Hepatocyte (in vitro differentiated cells): ENCODE results near the gene ANKRD2. TPM values are rescaled to one million over a fixed set of nuclear protein-coding genes. Genes with fewer than 3 reads are reported as not detected.

ENCODE experiments used
- DNase-seq: peaks from one replicate; pipeline ENCODE4 v3.0.0-alpha.2; 2016; ENCODE audit warnings: low spot score
- H2AFZ ChIP-seq: fragments of 200-600 bp; sonication (generic); 2 replicates; pipeline ENCODE4 v1.6.0; 2016; ENCODE audit warnings: antibody characterized with exemption, mild to moderate bottlenecking
- H3K27ac ChIP-seq: fragments of 200-600 bp; sonication (generic); 2 replicates; pipeline ENCODE4 v1.5.1; 2016; ENCODE audit warnings: mild to moderate bottlenecking
- H3K27me3 ChIP-seq: fragments of 200-600 bp; sonication (generic); 2 replicates; pipeline ENCODE4 v1.6.1; 2016
- H3K36me3 ChIP-seq: fragments of 200-600 bp; sonication (generic); replicated peaks from 2 replicates; pipeline ENCODE4 v1.5.1; 2016; ENCODE audit warnings: low read depth; ENCODE audit not compliant: insufficient read depth
- H3K4me1 ChIP-seq: fragments of 200-600 bp; sonication (generic); 2 replicates; pipeline ENCODE4 v1.5.1; 2016; ENCODE audit warnings: mild to moderate bottlenecking, moderate library complexity; ENCODE audit not compliant: insufficient read depth
- H3K4me2 ChIP-seq: fragments of 200-600 bp; sonication (generic); 2 replicates; pipeline ENCODE4 v1.6.0; 2016
- H3K4me3 ChIP-seq: fragments of 200-600 bp; sonication (generic); 2 replicates; pipeline ENCODE4 v1.5.1; 2016; ENCODE audit warnings: mild to moderate bottlenecking
- H3K79me2 ChIP-seq: fragments of 200-600 bp; sonication (generic); 2 replicates; pipeline ENCODE4 v1.6.0; 2017; ENCODE audit warnings: mild to moderate bottlenecking
- H3K9me2 ChIP-seq: fragments of 200-600 bp; sonication (generic); replicated peaks from 2 replicates; pipeline ENCODE4 v1.6.0; 2017; ENCODE audit warnings: mild to moderate bottlenecking; ENCODE audit not compliant: insufficient read depth
- H3K9me3 ChIP-seq: fragments of 200-600 bp; sonication (generic); 2 replicates; pipeline ENCODE4 v1.5.1; 2016; ENCODE audit warnings: low read depth, mild to moderate bottlenecking
- H4K20me1 ChIP-seq: fragments of 200-600 bp; sonication (generic); 2 replicates; pipeline ENCODE4 v1.6.0; 2016; ENCODE audit warnings: mild to moderate bottlenecking; ENCODE audit not compliant: insufficient read depth, poor library complexity, severe bottlenecking
- CTCF ChIP-seq: fragments of 200-600 bp; sonication (generic); IDR thresholded peaks from 2 replicates; pipeline ENCODE4 v1.5.1; 2016; ENCODE audit warnings: antibody characterized with exemption, mild to moderate bottlenecking; ENCODE audit not compliant: poor library complexity
- EZH2 ChIP-seq: fragments of 200-600 bp; sonication (generic); IDR thresholded peaks from 2 replicates; pipeline ENCODE4 v1.6.1; 2016; ENCODE audit warnings: antibody characterized with exemption, mild to moderate bottlenecking, borderline replicate concordance
- EZH2phosphoT487 ChIP-seq: fragments of 200-600 bp; sonication (generic); IDR thresholded peaks from one replicate; pipeline ENCODE4 v1.6.1; 2018; ENCODE audit warnings: antibody characterized with exemption, mild to moderate bottlenecking, low read depth, moderate library complexity; ENCODE audit not compliant: unreplicated experiment, severe bottlenecking
- WGBS: methylation state at CpG from one replicate; pipeline ENCODE4 v1.1.6; 2016; ENCODE audit warnings: low lambda C conversion rate; ENCODE audit errors: missing lambda C conversion rate; 5-methylcytosine and 5-hydroxymethylcytosine counted together
- polyA plus RNA-seq: library from polyadenylated mRNA; unstranded; fragments of >200 nt; fragmentation: Nextera tagmentation; extraction: Ambion mirVana; gene quantifications from 2 replicates; pipeline ENCODE4 v1.2.1, GENCODE V29; 2016
- total RNA-seq: library from RNA; depleted of rRNA; stranded (reverse); fragments of >200 nt; gene quantifications from 2 replicates; pipeline ENCODE4 v1.2.3, GENCODE V29; 2014

ANKRD2 gene
- total and polyA plus RNA-seq, 2 experiments from 2014 or later = not detected

DNA sequence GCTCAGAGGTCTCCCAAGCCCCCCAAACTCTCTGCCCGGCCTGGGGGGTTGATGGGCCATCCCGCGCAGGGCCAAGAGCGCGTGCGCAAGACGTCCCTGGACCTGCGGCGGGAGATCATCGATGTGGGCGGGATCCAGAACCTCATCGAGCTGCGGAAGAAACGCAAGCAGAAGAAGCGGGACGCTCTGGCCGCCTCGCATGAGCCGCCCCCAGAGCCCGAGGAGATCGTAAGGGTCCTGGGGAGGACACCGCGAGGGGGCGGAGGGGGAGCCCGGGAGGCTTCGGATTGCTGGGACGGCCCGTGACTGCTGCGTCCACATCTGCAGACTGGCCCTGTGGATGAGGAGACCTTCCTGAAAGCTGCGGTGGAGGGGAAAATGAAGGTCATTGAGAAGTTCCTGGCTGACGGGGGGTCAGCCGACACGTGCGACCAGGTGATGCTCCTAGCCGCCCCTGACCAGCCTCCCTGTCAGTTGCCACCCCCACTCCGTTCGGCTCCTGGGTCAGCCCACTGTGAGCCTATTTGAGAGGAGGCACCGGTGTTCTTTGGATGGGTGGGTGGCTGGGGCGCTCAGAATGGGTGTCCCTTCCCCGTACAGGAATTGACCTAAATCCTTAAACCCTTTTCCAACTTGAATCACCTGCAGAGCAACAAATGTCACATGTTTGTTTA lies 5.7 kb downstream of the ANKRD2 start:
- Histone ChIP-seq H2AFZ (no peak overlapping the region), H3K4me2 (no peak overlapping the region)
- TF ChIP-seq CTCF (no peak), EZH2phosphoT487 (no peak), EZH2 (no peak)

GRCh38 chr10:97580421-97581367 lies 8.1 kb downstream of the ANKRD2 start:
- H3K27me3 ChIP-seq = no peaks in the 10 kb centered on the region
- no peak overlapping the region for H3K4me2 ChIP-seq
- no peak overlapping the region for H2AFZ ChIP-seq
- no peak for DNase-seq
- no peaks in the 10 kb centered on the region for H3K36me3 ChIP-seq
- TF ChIP-seq EZH2phosphoT487 (no peak), EZH2 (no peak), CTCF (no peak)
- H3K27ac ChIP-seq = no peak overlapping the region
- 82% methylated on average over 9 of the region's 9 CpGs for WGBS
- no peak overlapping the region for H3K4me3 ChIP-seq
- H3K9me3 ChIP-seq = no peaks in the 10 kb centered on the region
- no peaks in the 10 kb centered on the region for H3K79me2 ChIP-seq
- no peaks in the 10 kb centered on the region for H3K9me2 ChIP-seq
- peaks cover 4% of the 10 kb centered on the region for H3K4me1 ChIP-seq
- H4K20me1 ChIP-seq = no peaks in the 10 kb centered on the region

More for the DNA sequence above, 5.7 kb downstream of the ANKRD2 start:
- Histone ChIP-seq H3K4me1 (peaks cover 6% of the 10 kb centered on the region), H3K27ac (no peak overlapping the region), H4K20me1 (no peaks in the 10 kb centered on the region), H3K4me3 (no peak overlapping the region), H3K9me2 (no peaks in the 10 kb centered on the region), H3K9me3 (no peaks in the 10 kb centered on the region), H3K79me2 (no peaks in the 10 kb centered on the region), H3K36me3 (no peaks in the 10 kb centered on the region), H3K27me3 (no peaks in the 10 kb centered on the region)
- 96% methylated on average over 40 of the region's 40 CpGs for WGBS
- no peak for DNase-seq

- H3K4me2 ChIP-seq = no peak overlapping the region
- H2AFZ ChIP-seq = no peak overlapping the region
- H3K9me3 ChIP-seq = no peaks in the 10 kb centered on the region
- H3K79me2 ChIP-seq = no peaks in the 10 kb centered on the region
- H3K4me1 ChIP-seq = peaks cover 4% of the 10 kb centered on the region
- no peaks in the 10 kb centered on the region for H3K27me3 ChIP-seq
- TF ChIP-seq CTCF (no peak), EZH2phosphoT487 (no peak), EZH2 (no peak)
- DNase-seq = no peak
- H3K4me3 ChIP-seq = no peak overlapping the region
- no peaks in the 10 kb centered on the region for H3K9me2 ChIP-seq
- no peak overlapping the region for H3K27ac ChIP-seq
- H3K36me3 ChIP-seq = no peaks in the 10 kb centered on the region
- H4K20me1 ChIP-seq = no peaks in the 10 kb centered on the region
- 99% methylated on average over 7 of the region's 8 CpGs for WGBS
These were observed 9.6 kb downstream of the ANKRD2 start for GRCh38 chr10:97582169-97582568.
